OCI-LY3 (cell line): ENCODE data around the gene PHKA1.

Experiments
- H2AFZ ChIP-seq: fragments of 200-600, 300-600 bp; shearing (Covaris generic); 2 replicates; pipeline ENCODE4 v1.6.0; 2014; ENCODE audit warnings: antibody characterized with exemption, low read depth, low read length
- H3K27ac ChIP-seq: fragments of 200-600, 300-600 bp; sonication (generic); 2 replicates; pipeline ENCODE4 v1.5.1; 2014; ENCODE audit warnings: mild to moderate bottlenecking, low read length, moderate library complexity, mixed read lengths
- H3K27me3 ChIP-seq: fragments of 200-600, 300-600 bp; sonication (generic); 2 replicates; pipeline ENCODE4 v1.6.1; 2014; ENCODE audit warnings: low read depth, low read length, mixed read lengths
- H3K36me3 ChIP-seq: fragments of 200-600, 300-600 bp; sonication (generic); replicated peaks from 2 replicates; pipeline ENCODE3; 2014; ENCODE audit warnings: low read depth, low read length, mixed read lengths
- H3K4me1 ChIP-seq: fragments of 300-600, 200-600 bp; sonication (generic); 2 replicates; pipeline ENCODE4 v1.6.1; 2014; ENCODE audit warnings: low read length, mixed read lengths
- H3K4me2 ChIP-seq: fragments of 200-600, 300-600 bp; sonication (generic); 2 replicates; pipeline ENCODE4 v1.6.1; 2014; ENCODE audit warnings: low read length, mixed read lengths
- H3K4me3 ChIP-seq: fragments of 300-600, 200-600 bp; sonication (generic); 2 replicates; pipeline ENCODE4 v1.5.1; 2014; ENCODE audit warnings: antibody characterized with exemption, mild to moderate bottlenecking, low read length, moderate library complexity
- H3K79me2 ChIP-seq: fragments of 300-600, 200-600 bp; shearing (Covaris generic); 2 replicates; pipeline ENCODE4 v1.6.1; 2014; ENCODE audit warnings: mild to moderate bottlenecking, low read length, mixed read lengths
- H3K9ac ChIP-seq: fragments of 300-600, 200-600 bp; shearing (Covaris generic); 2 replicates; pipeline ENCODE4 v1.6.0; 2014; ENCODE audit warnings: mild to moderate bottlenecking, low read length, moderate library complexity
- H3K9me3 ChIP-seq: fragments of 200-600, 300-600 bp; shearing (Covaris generic); 2 replicates; pipeline ENCODE4 v1.6.1; 2014; ENCODE audit warnings: low read length, mixed read lengths; ENCODE audit not compliant: insufficient read depth
- H4K20me1 ChIP-seq: fragments of 200-600, 300-600 bp; sonication (generic); 2 replicates; pipeline ENCODE4 v1.6.1; 2016; ENCODE audit warnings: low read length, mixed read lengths; ENCODE audit not compliant: insufficient read depth
- EZH2phosphoT487 ChIP-seq: fragments of 200-600 bp; shearing (Covaris generic); IDR thresholded peaks from 2 replicates; pipeline ENCODE4 v1.6.1; 2018; ENCODE audit warnings: antibody characterized with exemption, mixed run types, low read depth
- TF ChIP-seq, protein P1 (sequence below): fragments of 200-600, 300-600 bp; sonication (generic); IDR thresholded peaks from 2 replicates; pipeline ENCODE4 v1.5.1; 2014; ENCODE audit warnings: antibody characterized with exemption, low read length, low read depth

Gene PHKA1

DNA sequence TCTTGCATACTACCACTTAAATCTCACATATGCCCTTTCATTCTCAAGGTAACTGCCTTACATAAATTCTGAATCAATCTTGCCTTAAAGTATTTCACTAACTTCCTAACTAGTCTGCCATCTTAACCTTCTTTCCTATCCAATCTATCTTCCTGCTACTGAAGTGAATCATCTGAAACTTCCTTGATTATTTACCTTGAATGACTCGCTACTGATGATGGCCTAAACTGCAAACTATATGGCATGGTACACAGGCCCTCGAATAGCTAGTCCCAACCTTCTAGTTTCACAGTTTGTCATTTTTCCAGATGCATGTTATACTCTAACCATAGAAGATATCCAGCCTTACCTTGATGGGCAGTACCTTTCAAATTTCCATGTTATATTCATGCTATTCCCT is 19.9 kb downstream of the PHKA1 start:
- no peak overlapping the region for H2AFZ ChIP-seq
- TF ChIP-seq, protein P1, sequence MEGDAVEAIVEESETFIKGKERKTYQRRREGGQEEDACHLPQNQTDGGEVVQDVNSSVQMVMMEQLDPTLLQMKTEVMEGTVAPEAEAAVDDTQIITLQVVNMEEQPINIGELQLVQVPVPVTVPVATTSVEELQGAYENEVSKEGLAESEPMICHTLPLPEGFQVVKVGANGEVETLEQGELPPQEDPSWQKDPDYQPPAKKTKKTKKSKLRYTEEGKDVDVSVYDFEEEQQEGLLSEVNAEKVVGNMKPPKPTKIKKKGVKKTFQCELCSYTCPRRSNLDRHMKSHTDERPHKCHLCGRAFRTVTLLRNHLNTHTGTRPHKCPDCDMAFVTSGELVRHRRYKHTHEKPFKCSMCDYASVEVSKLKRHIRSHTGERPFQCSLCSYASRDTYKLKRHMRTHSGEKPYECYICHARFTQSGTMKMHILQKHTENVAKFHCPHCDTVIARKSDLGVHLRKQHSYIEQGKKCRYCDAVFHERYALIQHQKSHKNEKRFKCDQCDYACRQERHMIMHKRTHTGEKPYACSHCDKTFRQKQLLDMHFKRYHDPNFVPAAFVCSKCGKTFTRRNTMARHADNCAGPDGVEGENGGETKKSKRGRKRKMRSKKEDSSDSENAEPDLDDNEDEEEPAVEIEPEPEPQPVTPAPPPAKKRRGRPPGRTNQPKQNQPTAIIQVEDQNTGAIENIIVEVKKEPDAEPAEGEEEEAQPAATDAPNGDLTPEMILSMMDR, result no peak
- no peak overlapping the region for H3K27ac ChIP-seq
- peaks cover 6% of the 10 kb centered on the region for H3K36me3 ChIP-seq
- H3K9me3 ChIP-seq, result no peaks in the 10 kb centered on the region
- H4K20me1 ChIP-seq, result no peaks in the 10 kb centered on the region
- H3K4me2 ChIP-seq, result no peak overlapping the region
- H3K27me3 ChIP-seq, result no peaks in the 10 kb centered on the region
- H3K4me3 ChIP-seq, result no peak overlapping the region
- H3K79me2 ChIP-seq, result no peaks in the 10 kb centered on the region
- H3K4me1 ChIP-seq, result no peaks in the 10 kb centered on the region
- no peak overlapping the region for H3K9ac ChIP-seq

DNA sequence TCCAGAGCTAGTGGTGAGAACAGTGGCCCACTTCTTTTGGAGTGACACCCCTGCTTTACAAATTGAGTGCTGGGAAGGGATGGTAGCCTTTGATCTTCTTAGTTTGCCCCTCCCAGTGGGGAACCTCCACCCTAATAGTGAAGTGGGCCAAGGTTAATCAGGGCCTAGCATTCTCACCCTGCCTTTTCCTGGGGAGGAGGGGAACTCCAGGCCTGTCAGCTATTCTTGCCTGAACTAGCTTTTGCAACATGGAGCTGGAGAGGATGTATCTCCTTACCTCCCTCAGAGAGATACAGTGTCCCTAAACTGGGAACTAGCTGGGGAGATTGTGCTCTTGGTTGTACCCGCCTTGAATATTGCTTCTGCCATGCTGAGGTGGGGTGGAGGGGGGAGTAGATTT is 20.6 kb downstream of the PHKA1 start:
- Histone ChIP-seq H3K9me3 (no peaks in the 10 kb centered on the region), H3K4me2 (no peak overlapping the region), H4K20me1 (no peaks in the 10 kb centered on the region), H3K9ac (no peak overlapping the region), H3K27ac (no peak overlapping the region), H3K4me1 (no peaks in the 10 kb centered on the region), H3K79me2 (no peaks in the 10 kb centered on the region), H2AFZ (no peak overlapping the region), H3K36me3 (peaks cover 6% of the 10 kb centered on the region), H3K4me3 (no peak overlapping the region), H3K27me3 (no peaks in the 10 kb centered on the region)
- TF ChIP-seq, protein P1, result no peak
- no peak for TF ChIP-seq EZH2phosphoT487

DNA sequence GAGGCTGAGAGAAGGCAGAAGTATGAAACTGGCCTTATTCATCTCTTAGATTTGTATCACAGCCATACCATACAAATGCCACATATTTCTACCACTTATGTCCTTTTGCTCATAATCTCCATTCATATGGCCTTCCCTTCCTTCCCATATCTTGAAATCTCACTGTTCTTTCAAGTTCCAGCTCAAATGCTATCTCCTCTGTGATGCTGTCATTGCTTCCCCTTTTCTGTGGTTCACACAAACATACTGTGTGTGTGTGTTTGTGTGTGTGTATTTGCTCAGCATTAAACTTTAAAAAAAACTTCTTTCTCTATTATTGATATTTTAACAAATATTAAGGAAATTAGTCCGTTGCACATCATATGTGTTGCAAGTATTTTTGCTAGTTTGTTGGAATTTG is 26.7 kb downstream of the PHKA1 start:
- peaks cover 15% of the 10 kb centered on the region for H3K36me3 ChIP-seq
- no peak overlapping the region for H3K27ac ChIP-seq
- no peaks in the 10 kb centered on the region for H3K79me2 ChIP-seq
- H3K9me3 ChIP-seq, result no peaks in the 10 kb centered on the region
- H2AFZ ChIP-seq, result no peak overlapping the region
- H3K4me3 ChIP-seq, result no peak overlapping the region
- H3K27me3 ChIP-seq, result no peaks in the 10 kb centered on the region
- H3K4me2 ChIP-seq, result no peak overlapping the region
- no peak overlapping the region for H3K9ac ChIP-seq
- peaks cover 4% of the 10 kb centered on the region for H3K4me1 ChIP-seq
- no peaks in the 10 kb centered on the region for H4K20me1 ChIP-seq
- TF ChIP-seq, protein P1, result no peak
- no peak for TF ChIP-seq EZH2phosphoT487

DNA sequence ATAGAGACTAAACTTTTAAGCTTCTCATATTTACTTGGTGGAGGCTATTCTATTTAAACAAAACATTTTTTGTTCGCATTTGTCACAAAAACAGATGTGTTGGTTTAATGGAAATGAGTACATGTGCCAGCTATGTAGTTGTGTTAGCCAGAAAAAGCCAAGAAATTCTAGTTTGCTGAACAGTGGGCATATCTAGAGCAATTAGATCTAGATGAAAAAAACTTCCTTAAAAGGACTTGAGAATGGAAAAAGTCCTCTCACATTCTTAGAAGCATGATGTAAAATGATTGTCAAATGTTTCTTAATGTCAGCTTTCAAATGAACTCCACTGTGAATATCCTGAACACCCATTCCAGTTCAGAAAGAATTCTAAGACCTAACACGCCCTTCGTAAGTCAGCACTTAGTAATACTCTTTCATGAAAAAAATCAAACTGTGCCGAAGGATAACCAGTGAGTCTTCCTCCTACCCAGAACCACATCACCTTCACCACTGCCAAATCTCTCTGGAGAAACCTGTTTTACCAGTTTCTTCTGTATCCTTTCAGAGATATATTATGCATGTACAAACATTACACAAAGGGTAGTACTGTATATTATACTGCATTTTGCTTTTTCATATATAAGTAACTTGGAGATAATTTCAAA is 28.2 kb downstream of the PHKA1 start:
- Histone ChIP-seq H3K9ac (no peak overlapping the region), H3K79me2 (no peaks in the 10 kb centered on the region), H3K36me3 (peaks cover 15% of the 10 kb centered on the region), H4K20me1 (no peaks in the 10 kb centered on the region), H3K4me3 (no peak overlapping the region), H3K4me2 (no peak overlapping the region), H3K9me3 (no peaks in the 10 kb centered on the region), H3K4me1 (peaks cover 4% of the 10 kb centered on the region), H2AFZ (no peak overlapping the region), H3K27me3 (no peaks in the 10 kb centered on the region), H3K27ac (no peak overlapping the region)
- TF ChIP-seq EZH2phosphoT487, result no peak
